ENCODE data around the gene PARK7. TPM values are rescaled to one million over a fixed set of nuclear protein-coding genes. Genes with fewer than 3 reads are reported as not detected.

Gene PARK7
- total RNA-seq, 1 donor from 2014 or later = 196 TPM

DNA sequence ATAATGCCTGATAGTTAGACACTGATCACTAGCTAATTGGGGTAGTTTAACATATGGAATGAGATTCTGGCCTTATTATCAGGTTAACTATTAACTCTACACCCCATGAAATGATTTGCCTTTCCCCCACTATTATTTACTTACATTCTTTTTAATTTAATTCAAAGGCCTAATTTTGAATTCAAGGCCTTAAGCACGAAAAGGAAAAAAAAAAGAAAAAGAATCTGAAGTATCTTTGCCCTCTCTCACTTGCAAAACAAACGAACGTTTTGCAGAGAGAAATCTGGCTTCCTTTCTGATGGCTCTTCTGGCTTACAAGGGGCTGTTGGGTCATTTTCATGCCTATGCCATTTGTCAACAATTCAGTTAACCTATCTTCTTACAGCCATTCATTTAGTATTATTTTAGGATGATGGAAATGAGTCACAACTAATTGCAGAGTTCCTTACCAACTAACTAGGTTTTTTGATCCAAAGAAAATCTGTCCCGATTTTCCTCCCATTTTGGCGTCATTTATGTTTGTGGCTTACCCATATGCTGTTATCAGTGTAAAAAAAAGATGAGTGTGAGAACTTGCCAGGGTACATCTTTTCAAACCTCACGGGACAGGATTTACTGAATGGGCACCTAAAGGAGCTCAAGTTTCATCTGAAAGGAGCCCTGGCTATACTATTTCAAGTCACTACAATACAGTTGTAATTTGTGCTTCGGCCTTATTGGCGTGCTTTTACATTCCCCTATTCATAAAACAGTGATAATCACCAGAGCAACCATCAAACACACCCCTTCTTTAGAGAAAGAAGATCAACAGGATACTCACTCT lies 66.4 kb downstream of the PARK7 start:
- H3K9me3 Mint-ChIP-seq (ENCODE audit: unreplicated experiment) = peaks cover 6% of the 10 kb centered on the region
- H3K27me3 Mint-ChIP-seq (ENCODE audit: unreplicated experiment) = peaks cover 8% of the 10 kb centered on the region
- H3K36me3 Mint-ChIP-seq (ENCODE audit: unreplicated experiment) = no peaks in the 10 kb centered on the region
- no peak overlapping the region for H3K27ac Mint-ChIP-seq (ENCODE audit: unreplicated experiment)
- H3K4me1 Mint-ChIP-seq (ENCODE audit: low read depth, unreplicated experiment) = peaks cover 11% of the 10 kb centered on the region
- no peak overlapping the region for H3K4me3 Mint-ChIP-seq (ENCODE audit: unreplicated experiment)
- DNase-seq = no peak
- no peak for TF ChIP-seq CTCF (IDR thresholded peaks at IDR 0.05; ENCODE audit: partially characterized antibody, unreplicated experiment)

GRCh38 chr1:8028571-8028910 lies 67.0 kb downstream of the PARK7 start:
- no peaks in the 10 kb centered on the region for H3K36me3 Mint-ChIP-seq (ENCODE audit: unreplicated experiment)
- H3K27me3 Mint-ChIP-seq (ENCODE audit: unreplicated experiment) = peaks cover 8% of the 10 kb centered on the region
- DNase-seq = no peak
- no peak for TF ChIP-seq CTCF (IDR thresholded peaks at IDR 0.05; ENCODE audit: partially characterized antibody, unreplicated experiment)
- peaks cover 6% of the 10 kb centered on the region for H3K9me3 Mint-ChIP-seq (ENCODE audit: unreplicated experiment)
- no peak overlapping the region for H3K4me3 Mint-ChIP-seq (ENCODE audit: unreplicated experiment)
- no peak overlapping the region for H3K27ac Mint-ChIP-seq (ENCODE audit: unreplicated experiment)
- H3K4me1 Mint-ChIP-seq (ENCODE audit: low read depth, unreplicated experiment) = peaks cover 11% of the 10 kb centered on the region

DNA sequence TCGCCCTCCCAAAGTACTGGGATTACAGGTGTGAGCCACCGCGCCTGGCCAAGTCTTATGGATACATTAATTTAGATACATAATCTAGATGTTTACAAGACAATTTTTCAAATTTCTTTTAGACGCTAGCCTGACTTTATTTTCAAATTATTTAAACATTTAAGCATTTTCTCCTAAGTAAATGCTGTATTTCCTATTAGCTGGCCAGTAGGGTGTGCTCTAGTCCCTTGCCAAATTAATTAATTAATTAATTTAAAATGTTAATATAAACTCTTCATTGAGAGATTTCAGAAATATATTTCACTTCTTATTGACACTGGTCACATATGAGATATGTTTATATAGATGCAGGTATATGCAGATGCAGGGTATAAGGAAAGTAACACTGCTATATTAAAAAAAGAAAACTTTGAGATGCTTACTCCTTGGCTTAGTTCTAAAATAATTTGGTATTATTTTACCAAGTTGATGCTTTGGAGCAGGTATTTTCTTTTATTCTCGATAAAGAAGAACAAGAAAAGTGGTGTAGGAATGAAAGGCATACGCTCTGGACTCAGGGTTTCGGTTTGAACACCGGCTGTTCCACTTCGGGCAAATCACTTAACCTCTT lies 69.8 kb downstream of the PARK7 start:
- Mint-ChIP-seq H3K4me1 (ENCODE audit: low read depth, unreplicated experiment) (peaks cover 11% of the 10 kb centered on the region), H3K27me3 (ENCODE audit: unreplicated experiment) (peaks cover 4% of the 10 kb centered on the region), H3K36me3 (ENCODE audit: unreplicated experiment) (no peaks in the 10 kb centered on the region), H3K27ac (ENCODE audit: unreplicated experiment) (no peak overlapping the region), H3K9me3 (ENCODE audit: unreplicated experiment) (no peaks in the 10 kb centered on the region), H3K4me3 (ENCODE audit: unreplicated experiment) (no peak overlapping the region)
- TF ChIP-seq CTCF (IDR thresholded peaks at IDR 0.05; ENCODE audit: partially characterized antibody, unreplicated experiment) = peak; percentile 65
- DNase-seq = no peak

GRCh38 chr1:8032366-8032910 lies 70.9 kb downstream of the PARK7 start:
- H3K36me3 Mint-ChIP-seq (ENCODE audit: unreplicated experiment) = no peaks in the 10 kb centered on the region
- no peaks in the 10 kb centered on the region for H3K9me3 Mint-ChIP-seq (ENCODE audit: unreplicated experiment)
- H3K27ac Mint-ChIP-seq (ENCODE audit: unreplicated experiment) = no peak overlapping the region
- peaks cover 4% of the 10 kb centered on the region for H3K4me1 Mint-ChIP-seq (ENCODE audit: low read depth, unreplicated experiment)
- no peak for TF ChIP-seq CTCF (IDR thresholded peaks at IDR 0.05; ENCODE audit: partially characterized antibody, unreplicated experiment)
- H3K4me3 Mint-ChIP-seq (ENCODE audit: unreplicated experiment) = no peak overlapping the region
- no peaks in the 10 kb centered on the region for H3K27me3 Mint-ChIP-seq (ENCODE audit: unreplicated experiment)
- DNase-seq = no peak

DNA sequence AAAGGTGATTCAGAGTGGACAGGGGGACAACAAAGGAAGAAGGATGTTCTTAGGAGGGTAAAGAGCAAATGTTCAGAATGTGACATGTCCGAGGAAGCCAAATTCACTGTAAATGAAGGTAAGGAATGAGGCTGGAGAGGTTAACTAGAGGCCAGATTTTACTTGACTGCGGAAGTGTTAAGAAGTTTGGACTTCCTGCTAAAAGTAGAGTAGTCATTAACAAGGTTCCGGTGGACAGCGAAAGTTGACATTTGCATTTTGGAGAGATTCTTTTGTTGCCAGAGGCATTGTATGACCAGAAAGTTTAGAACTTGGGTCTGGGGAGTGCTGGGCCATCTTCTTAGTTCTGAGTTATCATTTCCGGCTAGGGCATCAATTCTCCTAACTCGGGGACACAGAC lies 71.8 kb downstream of the PARK7 start:
- no peak overlapping the region for H3K27ac Mint-ChIP-seq (ENCODE audit: unreplicated experiment)
- no peaks in the 10 kb centered on the region for H3K36me3 Mint-ChIP-seq (ENCODE audit: unreplicated experiment)
- H3K4me3 Mint-ChIP-seq (ENCODE audit: unreplicated experiment) = no peak overlapping the region
- no peaks in the 10 kb centered on the region for H3K27me3 Mint-ChIP-seq (ENCODE audit: unreplicated experiment)
- no peaks in the 10 kb centered on the region for H3K9me3 Mint-ChIP-seq (ENCODE audit: unreplicated experiment)
- no peaks in the 10 kb centered on the region for H3K4me1 Mint-ChIP-seq (ENCODE audit: low read depth, unreplicated experiment)
- TF ChIP-seq CTCF (IDR thresholded peaks at IDR 0.05; ENCODE audit: partially characterized antibody, unreplicated experiment) = no peak
- no peak for DNase-seq

All from glutamatergic neuron (in vitro differentiated cells).